ENCODE measurements around the gene PDCL3.

PDCL3 gene

GRCh38 chr2:100560216-100560830 lies 2.5 kb upstream of the PDCL3 start:
- no peak for DNase-seq (ENCODE audit: low read depth in 3 of 3)

- DNase-seq (ENCODE audit: low read depth in 3 of 3) = no peak
Observed at GRCh38 chr2:100561191-100561590, 1.6 kb upstream of the PDCL3 start.

- DNase-seq (ENCODE audit: low read depth in 3 of 3) = no peak
Observed at GRCh38 chr2:100563407-100564247, 834 bp downstream of the PDCL3 start.

- no peak for DNase-seq (ENCODE audit: low read depth in 3 of 3)
Observed at GRCh38 chr2:100568989-100569388, 6.2 kb downstream of the PDCL3 start.

GRCh38 chr2:100571668-100572067 lies 8.9 kb downstream of the PDCL3 start:
- DNase-seq (ENCODE audit: low read depth in 3 of 3) = no peak

GRCh38 chr2:100577777-100578176 lies 15.0 kb downstream of the PDCL3 start:
- DNase-seq (ENCODE audit: low read depth in 3 of 3) = no peak

- DNase-seq (ENCODE audit: low read depth in 3 of 3) = peak in 1 of 3 experiments; percentile 13
Observed at GRCh38 chr2:100580367-100581276, 17.8 kb downstream of the PDCL3 start.

GRCh38 chr2:100581277-100581612 lies 18.5 kb downstream of the PDCL3 start:
- no peak for DNase-seq (ENCODE audit: low read depth in 3 of 3)

GRCh38 chr2:100584816-100585215 lies 22.0 kb downstream of the PDCL3 start:
- no peak for DNase-seq (ENCODE audit: low read depth in 3 of 3)

- no peak for DNase-seq (ENCODE audit: low read depth in 3 of 3)
Observed at GRCh38 chr2:100588071-100588786, 25.4 kb downstream of the PDCL3 start.

GRCh38 chr2:100589527-100589926 lies 26.7 kb downstream of the PDCL3 start:
- DNase-seq (ENCODE audit: low read depth in 3 of 3) = no peak

- no peak for DNase-seq (ENCODE audit: low read depth in 3 of 3)
Observed at GRCh38 chr2:100592226-100592625, 29.4 kb downstream of the PDCL3 start.

- no peak for DNase-seq (ENCODE audit: low read depth in 3 of 3)
Observed at GRCh38 chr2:100596465-100596864, 33.7 kb downstream of the PDCL3 start.

GRCh38 chr2:100599566-100599965 lies 36.8 kb downstream of the PDCL3 start:
- DNase-seq (ENCODE audit: low read depth in 3 of 3) = no peak

- no peak for DNase-seq (ENCODE audit: low read depth in 3 of 3)
Observed at GRCh38 chr2:100601661-100602060, 38.9 kb downstream of the PDCL3 start.

- DNase-seq (ENCODE audit: low read depth in 3 of 3) = no peak
Observed at GRCh38 chr2:100603414-100603813, 40.6 kb downstream of the PDCL3 start.

GRCh38 chr2:100603948-100604633 lies 41.3 kb downstream of the PDCL3 start:
- no peak for DNase-seq (ENCODE audit: low read depth in 3 of 3)

- no peak for DNase-seq (ENCODE audit: low read depth in 3 of 3)
Observed at GRCh38 chr2:100606332-100606725, 43.5 kb downstream of the PDCL3 start.

- no peak for DNase-seq (ENCODE audit: low read depth in 3 of 3)
Observed at GRCh38 chr2:100606726-100607343, 44.0 kb downstream of the PDCL3 start.

- peak; percentile 49 to 59 (median 51) for DNase-seq (ENCODE audit: low read depth in 3 of 3)
Observed at GRCh38 chr2:100610381-100610831, 47.6 kb downstream of the PDCL3 start.

All from stimulated activated CD4-positive, alpha-beta T cell treated with anti-CD3 and anti-CD28 coated beads, TNF-alpha, amount 100 ng/mL, for 4 hours (primary cell).